ENCODE data around the gene SFXN4. TPM values are rescaled to one million over a fixed set of nuclear protein-coding genes. Genes with fewer than 3 reads are reported as not detected.

Gene SFXN4
- total RNA-seq, 1 donor from 2014 or later, result 21.6 TPM

DNA sequence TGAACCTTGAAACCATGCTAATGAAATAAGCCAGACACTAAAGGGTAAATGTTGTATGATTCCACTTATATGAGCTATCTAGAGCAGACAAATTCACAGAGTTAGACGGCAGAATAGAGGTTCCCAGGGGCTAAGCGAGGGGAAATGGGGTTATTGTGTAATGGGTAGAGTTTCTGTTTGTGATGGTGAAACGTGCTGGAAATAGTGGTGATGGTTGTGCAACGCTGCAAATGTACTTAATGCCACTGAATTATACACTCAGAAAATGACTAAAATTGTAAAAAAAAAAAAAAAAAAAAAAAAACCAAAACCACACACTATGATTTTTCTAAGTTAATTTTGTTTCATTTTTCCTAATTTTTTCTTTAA, 30.0 kb downstream of the SFXN4 start:
- TF ChIP-seq, protein P1, sequence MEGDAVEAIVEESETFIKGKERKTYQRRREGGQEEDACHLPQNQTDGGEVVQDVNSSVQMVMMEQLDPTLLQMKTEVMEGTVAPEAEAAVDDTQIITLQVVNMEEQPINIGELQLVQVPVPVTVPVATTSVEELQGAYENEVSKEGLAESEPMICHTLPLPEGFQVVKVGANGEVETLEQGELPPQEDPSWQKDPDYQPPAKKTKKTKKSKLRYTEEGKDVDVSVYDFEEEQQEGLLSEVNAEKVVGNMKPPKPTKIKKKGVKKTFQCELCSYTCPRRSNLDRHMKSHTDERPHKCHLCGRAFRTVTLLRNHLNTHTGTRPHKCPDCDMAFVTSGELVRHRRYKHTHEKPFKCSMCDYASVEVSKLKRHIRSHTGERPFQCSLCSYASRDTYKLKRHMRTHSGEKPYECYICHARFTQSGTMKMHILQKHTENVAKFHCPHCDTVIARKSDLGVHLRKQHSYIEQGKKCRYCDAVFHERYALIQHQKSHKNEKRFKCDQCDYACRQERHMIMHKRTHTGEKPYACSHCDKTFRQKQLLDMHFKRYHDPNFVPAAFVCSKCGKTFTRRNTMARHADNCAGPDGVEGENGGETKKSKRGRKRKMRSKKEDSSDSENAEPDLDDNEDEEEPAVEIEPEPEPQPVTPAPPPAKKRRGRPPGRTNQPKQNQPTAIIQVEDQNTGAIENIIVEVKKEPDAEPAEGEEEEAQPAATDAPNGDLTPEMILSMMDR (IDR thresholded peaks at IDR 0.05; ENCODE audit: insufficient read depth, low read length, severe bottlenecking), result no peak
- Histone ChIP-seq H3K4me3 (ENCODE audit: low read depth, low read length) (no peak overlapping the region), H3K27me3 (ENCODE audit: control insufficient read depth, insufficient read depth, low read length) (no peaks in the 10 kb centered on the region), H3K36me3 (ENCODE audit: control insufficient read depth, insufficient read depth, low read length) (peaks cover 14% of the 10 kb centered on the region)
- DNase-seq (ENCODE audit: low read depth) (no peak), FAIRE-seq (no peak)

DNA sequence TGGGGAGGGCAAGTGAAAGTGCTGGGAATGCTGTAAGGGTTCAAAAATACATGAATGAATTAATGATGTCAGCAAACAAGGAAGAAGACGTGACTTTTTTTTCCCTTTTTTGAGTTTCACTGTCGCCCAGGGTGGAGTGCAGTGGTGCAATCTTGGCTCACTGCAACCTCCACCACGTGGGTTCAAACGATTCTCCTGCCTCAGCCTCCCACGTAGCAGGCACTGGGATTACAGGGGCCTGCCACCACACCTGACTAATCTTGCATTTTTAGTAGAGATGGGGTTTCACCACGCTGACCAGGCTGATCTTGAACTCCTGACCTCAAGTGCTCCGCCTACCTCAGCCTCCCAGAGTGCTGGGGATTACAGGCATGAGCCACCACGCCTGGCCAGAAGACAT, 31.6 kb downstream of the SFXN4 start:
- no peak for DNase-seq (ENCODE audit: low read depth)
- no peak overlapping the region for H3K4me3 ChIP-seq (ENCODE audit: low read depth, low read length)
- TF ChIP-seq, protein P1 (IDR thresholded peaks at IDR 0.05; ENCODE audit: insufficient read depth, low read length, severe bottlenecking), result no peak
- H3K36me3 ChIP-seq (ENCODE audit: control insufficient read depth, insufficient read depth, low read length), result peaks cover 14% of the 10 kb centered on the region
- H3K27me3 ChIP-seq (ENCODE audit: control insufficient read depth, insufficient read depth, low read length), result no peaks in the 10 kb centered on the region
- FAIRE-seq, result no peak

DNA sequence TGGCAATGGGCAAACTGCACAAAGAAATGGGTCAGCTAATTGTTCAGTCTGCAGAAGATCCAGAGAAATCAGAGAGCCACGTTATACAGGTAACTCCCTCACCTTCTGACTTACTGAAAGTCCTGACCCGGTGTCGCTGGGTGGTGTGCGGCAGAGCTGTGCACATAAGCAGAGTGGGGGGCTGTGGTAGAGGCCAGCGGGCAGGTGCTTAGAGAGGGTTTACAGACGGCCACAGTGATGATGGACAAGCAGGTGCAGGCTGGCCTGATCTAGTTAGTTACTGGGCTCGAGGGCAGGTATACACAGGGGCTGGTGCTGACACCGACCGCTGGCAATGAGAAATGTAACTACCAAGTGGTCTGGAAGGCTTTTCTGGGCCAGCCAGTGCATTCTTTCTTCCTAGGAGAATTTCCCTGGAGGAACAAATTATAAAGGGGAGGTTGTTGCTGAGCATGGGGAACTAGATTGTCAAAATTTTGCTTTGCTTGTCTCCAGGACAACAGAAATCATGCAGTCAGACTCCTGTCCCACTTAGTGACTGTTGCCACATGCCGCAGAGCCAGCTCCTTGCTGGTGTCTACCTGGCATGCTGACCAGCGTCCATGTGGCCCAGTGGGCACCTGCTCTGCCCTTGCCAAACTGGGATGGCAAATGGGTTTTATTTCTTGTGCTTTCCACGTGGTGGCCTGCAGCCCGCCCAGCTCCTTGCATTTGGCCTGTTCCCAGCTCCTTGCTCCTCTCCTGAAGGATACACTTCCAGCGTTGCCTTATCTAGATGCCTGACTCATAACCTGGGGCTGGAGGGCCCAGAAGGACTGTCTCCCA, 32.8 kb downstream of the SFXN4 start:
- peaks cover 14% of the 10 kb centered on the region for H3K36me3 ChIP-seq (ENCODE audit: control insufficient read depth, insufficient read depth, low read length)
- DNase-seq (ENCODE audit: low read depth) (no peak), FAIRE-seq (no peak)
- H3K27me3 ChIP-seq (ENCODE audit: control insufficient read depth, insufficient read depth, low read length), result no peaks in the 10 kb centered on the region
- TF ChIP-seq, protein P1 (IDR thresholded peaks at IDR 0.05; ENCODE audit: insufficient read depth, low read length, severe bottlenecking), result no peak
- H3K4me3 ChIP-seq (ENCODE audit: low read depth, low read length), result no peak overlapping the region

DNA sequence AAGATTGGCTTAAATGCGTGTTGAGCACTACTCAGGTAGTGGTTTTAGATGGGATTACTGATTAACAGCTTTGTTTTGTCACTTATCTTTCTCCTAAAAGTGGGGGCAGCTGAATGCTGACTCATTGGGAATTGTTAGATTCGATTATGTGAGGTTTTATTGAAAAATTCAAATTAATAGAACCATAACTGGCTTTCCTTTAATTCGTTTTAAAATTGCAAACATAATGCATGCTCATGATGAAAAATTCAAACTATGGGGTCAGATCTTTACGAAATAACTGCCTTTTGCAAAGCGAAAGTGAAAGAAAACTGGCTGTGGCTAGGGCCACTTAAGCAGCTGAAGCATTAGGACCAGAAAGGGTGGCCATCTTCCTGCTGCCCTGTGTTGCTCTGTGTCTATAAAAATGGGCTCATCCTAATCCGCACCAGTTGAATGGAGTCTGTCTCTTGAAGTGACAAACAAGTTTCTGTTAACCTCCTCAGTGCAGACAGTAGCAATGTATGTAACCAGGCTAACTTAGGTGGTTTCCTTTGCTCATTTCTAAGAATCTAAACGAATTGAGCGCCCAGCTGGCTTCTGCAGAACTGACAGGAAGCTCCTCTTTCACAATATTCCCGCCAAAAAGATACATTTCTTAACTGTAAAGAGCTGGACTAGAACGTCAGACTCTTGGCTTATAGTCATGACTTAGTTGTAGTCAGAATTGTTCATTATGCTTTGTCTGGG, 33.8 kb downstream of the SFXN4 start:
- H3K4me3 ChIP-seq (ENCODE audit: low read depth, low read length), result no peak overlapping the region
- TF ChIP-seq, protein P1 (IDR thresholded peaks at IDR 0.05; ENCODE audit: insufficient read depth, low read length, severe bottlenecking), result no peak
- peaks cover 14% of the 10 kb centered on the region for H3K36me3 ChIP-seq (ENCODE audit: control insufficient read depth, insufficient read depth, low read length)
- no peaks in the 10 kb centered on the region for H3K27me3 ChIP-seq (ENCODE audit: control insufficient read depth, insufficient read depth, low read length)
- no peak for DNase-seq (ENCODE audit: low read depth)
- FAIRE-seq, result no peak

DNA sequence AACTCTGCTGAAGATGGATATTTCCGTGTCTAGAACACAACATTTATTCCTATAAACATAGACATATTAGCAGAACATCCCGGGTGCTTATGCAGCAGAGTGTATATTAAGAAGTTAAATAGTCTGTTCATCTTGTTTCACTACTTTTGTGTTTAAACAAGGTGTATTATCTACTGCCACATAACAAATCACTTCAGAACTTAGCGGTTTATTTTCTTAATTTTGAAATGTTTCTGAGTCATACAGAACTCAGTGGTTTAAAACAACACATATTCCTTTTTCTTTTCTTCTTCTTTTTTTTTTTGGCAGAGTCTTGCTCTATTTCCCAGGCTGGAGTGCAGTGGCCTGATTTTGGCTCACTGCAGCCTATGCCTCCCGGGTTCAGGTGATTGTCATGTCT, 35.8 kb downstream of the SFXN4 start:
- H3K27me3 ChIP-seq (ENCODE audit: control insufficient read depth, insufficient read depth, low read length), result no peaks in the 10 kb centered on the region
- TF ChIP-seq, protein P1 (IDR thresholded peaks at IDR 0.05; ENCODE audit: insufficient read depth, low read length, severe bottlenecking), result no peak
- H3K4me3 ChIP-seq (ENCODE audit: low read depth, low read length), result no peak overlapping the region
- H3K36me3 ChIP-seq (ENCODE audit: control insufficient read depth, insufficient read depth, low read length), result peaks cover 14% of the 10 kb centered on the region
- FAIRE-seq (no peak), DNase-seq (ENCODE audit: low read depth) (no peak)
